GM19463 (cell line): ENCODE data around the gene CHKA.

Experiments used
- ATAC-seq: cut with Tn5 transposase; IDR thresholded peaks from one replicate; pipeline ENCODE4 v1.9.1; 2021; ENCODE audit warnings: mild to moderate bottlenecking, moderate library complexity; ENCODE audit not compliant: unreplicated experiment

The CHKA gene

DNA sequence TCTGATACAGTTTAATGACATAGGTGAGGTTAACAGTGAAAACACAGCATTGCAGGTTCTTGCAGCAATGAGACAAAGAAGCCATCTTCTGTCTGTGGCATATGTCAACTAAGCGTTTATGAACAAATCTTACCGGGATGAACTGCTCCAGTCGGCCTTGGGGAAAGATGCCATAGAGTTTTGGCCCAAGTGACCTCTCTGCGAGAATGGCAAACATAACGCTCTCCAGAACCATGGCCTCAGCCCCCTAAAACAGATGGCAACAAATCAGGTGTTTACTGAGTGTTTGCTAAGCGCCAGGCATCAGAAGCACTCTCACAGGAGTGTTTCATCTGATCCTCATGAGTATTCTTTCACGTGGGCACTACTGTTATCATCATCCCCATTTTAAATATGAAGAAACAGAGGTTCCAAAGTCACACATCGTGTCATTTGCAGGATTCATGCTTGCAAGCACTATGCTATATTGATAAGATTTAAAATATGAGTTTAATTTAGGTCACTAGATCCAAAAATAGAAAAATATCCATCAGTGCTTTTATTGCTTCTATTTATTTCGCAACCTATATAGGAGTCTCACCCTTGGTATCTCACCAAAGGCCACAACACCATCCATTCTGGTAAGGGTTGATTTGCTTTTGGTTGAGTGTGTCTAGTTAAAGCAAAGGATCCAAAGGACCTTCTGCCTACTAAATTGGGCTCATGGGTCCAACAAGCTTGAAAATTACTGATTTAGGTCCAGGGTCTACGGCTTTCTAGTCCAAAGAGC is 46.4 kb downstream of the CHKA start:
- ATAC-seq: no peak

DNA sequence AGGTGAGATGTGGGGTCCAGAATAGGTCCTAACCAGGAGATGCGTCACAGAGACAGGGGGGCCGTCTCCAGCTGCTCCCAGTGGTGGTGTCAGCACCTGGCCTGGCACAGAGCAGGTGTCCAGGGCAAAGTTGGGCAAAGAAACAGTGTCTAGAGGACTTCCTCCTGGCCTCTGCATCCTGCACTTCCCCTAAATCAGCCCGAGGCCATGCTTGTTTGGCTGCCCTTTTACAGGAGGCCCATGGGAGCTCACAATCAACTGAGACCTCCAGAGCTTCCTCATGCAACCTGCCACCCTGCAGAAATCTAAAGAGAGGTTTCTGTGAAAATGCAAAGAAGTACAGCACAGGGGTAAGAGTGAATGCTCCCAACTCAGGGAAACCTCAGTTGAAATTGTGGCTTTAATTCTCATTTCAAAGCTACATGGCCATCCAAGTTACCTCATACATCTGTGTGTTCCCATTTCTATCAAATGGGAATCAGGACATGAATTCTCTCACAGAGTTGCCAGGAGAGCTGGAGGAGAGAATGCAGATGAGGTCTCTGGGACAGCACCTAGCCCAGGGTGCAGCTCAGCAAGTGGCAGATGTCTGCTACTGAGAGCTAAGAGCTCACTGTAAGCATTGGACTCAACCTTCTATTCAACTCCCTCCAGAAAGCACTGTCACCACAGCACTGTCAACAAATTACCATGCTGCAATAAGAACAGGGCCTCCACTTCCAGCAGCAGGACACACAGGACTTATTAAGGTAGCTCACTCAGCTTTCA is 49.7 kb downstream of the CHKA start:
- ATAC-seq: no peak

DNA sequence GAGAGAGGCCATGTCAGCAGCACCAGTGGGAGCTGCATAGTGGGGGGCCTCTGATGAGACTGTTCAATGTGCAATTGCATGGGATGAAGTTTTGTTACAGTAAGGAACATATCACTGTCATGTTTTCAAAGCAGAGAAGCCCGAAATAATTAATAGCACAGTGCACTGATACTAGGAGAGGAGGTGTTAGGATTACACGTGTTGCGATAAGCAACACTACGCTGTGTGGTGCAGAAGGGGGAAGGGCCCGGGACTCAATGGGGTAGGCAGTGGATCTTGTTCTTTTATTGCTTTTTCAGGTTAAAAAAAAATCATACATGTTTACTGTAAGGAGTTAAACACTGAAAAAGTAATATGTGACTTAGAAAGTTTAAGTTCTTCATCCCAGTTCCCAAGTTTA is 53.2 kb downstream of the CHKA start:
- ATAC-seq: no peak

DNA sequence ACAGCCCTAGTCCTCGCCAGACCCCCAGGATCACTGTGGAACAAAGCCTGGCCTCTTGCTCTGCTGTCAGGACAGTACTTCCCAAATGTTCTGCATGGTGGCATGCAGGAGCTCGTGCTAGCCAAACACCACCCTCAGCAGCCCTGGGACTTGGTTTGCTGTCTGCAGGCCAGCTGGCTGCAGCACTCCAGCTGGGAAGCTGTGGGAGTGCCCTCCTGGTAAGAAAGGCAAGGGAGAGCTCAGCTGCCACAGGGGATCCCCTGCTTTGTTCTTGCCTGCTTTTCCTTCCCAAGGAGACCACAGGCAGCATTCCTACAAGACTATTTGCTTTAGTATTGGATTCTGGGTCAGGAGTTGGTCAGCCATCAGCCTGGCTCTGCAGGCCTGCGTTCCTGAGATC is 54.4 kb downstream of the CHKA start:
- no peak for ATAC-seq

DNA sequence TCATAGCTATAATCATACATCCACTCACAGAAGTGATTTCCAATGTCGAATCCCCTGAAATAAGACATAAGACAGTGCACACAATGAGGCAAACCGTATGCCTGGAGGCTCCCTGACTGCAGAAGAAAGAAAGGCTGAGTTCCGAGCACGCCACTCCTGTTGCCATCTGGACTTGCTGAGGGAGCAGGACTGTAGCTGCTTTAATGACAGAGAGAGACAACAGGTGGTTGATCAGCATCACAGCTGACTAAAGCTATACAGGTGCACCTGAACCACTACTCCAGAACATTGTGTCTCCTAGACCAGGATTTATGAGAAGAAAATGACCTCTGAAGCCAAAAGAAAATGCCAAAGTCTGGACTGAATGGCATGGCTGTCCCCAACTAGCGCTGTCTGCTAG is 55.3 kb downstream of the CHKA start:
- no peak for ATAC-seq

DNA sequence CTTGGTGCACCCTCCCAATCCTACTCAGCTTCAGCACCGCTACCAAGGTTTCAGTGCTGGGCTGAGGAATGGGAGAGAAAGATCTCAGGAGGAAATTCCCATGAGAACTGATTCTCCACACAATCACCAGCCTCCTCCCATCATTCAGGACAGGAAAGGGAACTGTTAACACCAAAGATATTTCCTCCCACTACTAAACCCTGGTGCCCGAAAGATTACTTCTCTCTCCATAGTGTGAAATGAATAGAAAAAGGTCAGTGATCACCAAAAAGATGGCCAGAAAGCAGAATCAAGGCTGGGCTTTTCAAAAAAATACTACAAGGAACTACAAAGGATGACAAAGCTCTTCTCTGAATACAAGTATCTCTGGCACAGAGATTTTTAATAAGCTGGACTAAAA is 56.3 kb downstream of the CHKA start:
- ATAC-seq: no peak

DNA sequence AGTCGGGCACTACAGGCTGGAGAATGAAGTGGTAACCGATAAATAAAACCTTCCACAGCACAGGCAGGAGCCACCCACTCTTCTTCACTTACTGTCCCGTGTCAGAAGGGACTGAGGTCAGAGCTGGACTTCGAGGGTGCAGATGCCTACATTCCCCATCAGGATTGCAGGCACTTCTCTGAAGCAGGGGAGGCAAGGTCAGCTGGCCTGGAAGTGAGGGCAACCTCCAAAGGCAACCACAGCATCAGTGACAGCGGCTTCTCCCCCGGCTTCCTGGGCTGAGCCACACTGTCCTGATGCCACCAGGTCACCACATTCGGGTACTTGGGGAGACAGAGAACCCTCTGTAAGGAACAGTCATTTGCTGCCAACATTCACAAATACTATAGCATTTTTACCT is 59.7 kb downstream of the CHKA start:
- no peak for ATAC-seq

DNA sequence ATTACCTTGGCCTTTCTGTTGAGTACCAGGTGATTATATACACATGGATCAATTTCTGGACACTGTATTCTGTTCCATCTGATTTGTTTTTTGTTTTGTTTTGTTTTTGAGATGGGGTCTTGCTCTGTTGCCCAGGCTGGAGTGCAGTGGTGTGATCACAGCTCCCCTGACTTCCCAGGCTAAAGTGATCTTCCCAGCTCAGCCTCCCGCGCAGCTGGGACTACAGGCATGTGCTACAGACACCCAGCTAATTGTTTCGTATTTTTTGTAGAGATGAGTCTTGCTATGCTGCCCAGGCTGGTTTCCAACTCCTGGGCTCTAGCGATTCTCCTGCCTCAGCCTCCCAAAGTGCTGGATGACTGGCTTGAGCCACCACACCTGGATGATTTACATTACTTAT is 63.4 kb downstream of the CHKA start:
- ATAC-seq: no peak

DNA sequence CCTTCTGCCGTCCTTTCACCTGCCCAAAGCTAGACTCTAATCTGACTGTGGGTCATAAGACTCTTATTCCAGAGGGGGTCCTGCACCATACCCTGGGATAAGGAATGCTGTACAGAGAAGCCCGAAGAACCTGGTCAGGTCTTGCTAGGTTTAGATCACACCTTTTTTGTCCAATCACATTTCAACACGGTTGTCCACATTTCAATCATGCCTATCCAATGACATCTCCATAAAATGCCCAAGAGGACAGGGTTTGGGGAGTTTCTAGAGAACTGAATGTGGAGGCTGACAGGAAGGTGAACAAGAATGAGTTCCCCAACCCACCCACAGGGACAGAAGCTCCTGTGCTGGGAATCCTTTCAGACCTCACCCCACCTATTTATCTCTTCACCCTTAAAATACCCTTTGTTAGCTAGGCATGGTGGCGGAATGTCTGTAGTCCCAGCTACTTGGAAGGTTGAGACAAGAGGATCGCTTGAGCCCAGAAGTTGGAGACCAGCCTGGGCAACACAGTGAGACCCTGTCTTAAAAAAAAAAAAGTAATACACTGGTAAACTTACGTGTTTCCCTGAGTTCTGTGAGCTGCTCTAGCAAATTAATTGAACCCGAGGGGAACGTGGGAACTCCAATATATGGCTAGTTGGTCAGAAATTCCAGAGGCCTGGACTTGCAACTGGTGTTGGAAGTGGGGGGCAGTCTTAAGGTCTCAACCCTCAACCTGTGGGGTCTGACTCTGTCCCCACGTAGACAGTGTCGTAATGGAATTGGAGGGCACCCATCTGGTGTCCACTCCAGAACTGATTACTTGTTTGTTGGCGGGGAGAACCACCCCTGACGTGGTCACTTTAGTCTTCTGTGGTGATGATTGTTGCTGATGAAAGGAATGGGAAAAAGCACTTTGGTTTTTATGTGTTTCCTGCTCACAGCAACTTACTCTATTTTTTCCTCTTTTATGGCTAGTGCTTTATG is 64.6 kb downstream of the CHKA start:
- no peak for ATAC-seq

DNA sequence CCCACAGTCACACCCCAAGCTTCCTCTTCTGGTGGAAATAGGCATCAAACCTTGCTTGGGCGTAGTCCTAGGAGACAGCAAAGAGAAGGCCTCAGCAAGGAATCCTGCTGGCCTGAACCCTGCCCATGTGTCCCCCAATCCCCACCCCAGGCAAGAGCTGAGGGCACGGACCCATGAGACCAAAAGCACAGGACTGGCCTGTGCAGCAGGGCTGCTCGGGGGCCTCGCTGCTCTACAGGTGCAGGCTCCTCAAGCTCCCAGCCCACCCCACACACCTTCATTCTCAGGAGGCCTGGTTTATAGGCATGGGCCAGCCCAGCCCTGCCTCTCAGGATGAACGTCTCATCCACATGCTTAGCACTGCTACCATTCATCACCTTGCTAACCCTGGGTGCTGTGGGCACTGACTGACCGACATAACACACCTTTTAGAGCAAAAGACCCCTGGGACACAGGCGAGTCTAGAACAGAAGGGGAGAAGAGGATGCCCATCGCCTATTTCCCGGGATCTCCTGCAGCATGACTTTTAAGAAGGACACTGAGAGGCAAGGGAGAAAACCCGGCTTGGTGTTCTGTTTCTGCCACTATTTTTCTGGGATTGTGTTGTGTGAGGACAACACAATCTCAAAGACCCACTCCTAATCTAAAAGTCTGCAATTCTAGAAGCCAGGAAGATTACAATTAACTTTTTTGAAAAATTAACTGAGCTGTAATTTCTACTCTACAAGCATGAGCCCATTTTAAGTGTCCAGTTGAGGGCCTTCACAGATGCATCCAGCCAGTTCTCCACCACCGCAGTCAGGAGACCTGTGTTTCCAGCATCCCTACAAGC is 67.0 kb downstream of the CHKA start:
- no peak for ATAC-seq

DNA sequence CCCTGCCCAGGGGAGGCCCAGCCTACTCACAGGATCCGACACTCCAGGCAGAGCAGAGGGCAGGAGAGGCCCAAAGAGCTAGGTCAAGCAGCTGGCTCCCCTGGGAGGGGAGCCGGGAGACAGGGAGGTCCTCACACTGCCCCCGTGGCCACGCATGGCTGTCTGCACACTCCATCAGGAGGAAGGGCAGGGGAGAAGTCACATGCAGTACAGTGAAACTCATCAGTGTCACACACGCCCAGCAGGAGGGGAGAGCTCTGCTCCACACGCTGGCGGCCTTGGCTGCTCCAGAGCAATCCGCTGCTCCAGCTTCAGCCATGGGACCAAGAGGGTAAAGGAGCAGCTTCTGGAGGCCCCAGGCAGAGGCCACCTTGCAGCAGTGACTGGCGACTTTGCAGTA is 68.1 kb downstream of the CHKA start:
- no peak for ATAC-seq

DNA sequence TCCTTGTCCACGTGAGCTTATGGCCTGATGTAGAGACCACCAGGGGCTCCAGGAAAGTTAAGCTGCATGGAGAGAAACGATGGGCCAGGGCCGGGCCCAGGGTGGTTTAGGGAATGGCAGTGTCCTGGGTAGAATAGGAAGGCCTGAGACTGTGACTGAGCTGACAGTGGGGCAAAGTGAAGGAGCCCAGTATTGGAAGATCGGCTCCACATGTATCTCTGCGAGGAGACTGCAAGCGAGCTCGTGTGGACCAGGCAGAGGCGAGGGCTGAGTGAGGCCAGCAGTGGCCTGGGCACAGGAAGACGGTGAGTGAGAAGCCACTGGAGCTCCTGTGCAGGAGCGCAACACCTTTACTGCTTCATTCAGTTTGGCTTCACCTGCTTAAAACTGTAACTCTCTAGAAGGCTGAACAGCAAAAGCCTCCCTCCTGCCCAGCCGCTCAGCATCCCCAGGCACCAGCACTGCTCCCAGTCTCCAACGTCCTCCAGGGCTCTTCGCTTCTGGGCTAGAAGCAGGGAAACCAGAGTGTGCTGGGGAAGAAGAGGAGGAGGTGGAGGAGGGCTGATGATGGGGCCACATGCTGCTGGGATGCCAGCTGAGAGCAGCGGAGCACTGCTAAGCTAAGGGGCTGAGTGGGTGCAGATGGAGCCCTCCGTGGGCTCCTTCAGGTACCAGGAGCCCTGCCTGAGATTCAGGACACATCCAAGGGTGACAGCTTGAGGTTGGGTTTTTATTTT is 68.9 kb downstream of the CHKA start:
- ATAC-seq: no peak

DNA sequence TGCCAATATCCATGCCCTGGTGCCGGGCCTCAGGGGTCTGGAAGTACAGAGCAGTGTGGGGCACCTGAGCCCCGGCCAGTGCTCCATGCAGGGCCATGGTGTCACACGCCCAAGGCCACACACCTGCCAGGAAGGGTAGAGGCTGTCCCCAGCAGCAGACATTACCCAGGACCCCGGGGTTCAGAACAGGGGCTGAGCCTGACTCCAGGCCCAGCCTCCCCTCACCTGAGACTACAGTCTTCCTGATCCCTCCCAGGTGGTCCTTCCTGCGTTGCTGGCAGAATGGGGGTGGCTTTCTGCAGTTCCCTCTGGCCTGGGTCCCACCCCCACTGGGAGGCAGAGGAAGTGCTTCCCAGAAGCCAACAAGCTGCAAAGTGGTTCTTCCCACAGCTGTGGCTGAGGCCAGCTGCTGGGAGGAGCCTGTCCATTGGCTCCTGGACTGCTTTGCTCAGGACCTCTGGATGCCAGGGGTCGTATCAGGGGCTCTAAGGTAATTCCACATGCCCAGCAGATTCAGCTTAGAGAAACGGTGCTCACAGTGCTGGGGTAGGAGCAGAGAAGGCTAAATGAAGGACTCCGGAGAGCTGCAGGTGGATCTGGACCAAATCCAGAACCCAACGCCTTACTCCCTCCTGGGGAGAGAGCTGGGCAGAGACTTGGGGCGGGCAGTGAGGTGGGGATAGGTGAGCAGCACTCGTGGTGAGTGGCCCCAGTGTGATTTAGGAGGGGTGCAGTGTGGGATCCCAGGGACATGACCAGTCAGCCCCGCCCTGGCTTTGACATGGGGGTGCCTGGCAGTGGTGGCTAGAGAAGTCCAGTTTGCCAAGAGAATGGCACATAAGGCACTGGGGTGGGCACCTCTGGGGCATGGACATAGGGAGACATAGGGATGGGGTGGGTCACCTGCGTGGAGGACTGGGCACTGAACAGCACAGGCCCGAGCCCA is 69.7 kb downstream of the CHKA start:
- ATAC-seq: no peak

DNA sequence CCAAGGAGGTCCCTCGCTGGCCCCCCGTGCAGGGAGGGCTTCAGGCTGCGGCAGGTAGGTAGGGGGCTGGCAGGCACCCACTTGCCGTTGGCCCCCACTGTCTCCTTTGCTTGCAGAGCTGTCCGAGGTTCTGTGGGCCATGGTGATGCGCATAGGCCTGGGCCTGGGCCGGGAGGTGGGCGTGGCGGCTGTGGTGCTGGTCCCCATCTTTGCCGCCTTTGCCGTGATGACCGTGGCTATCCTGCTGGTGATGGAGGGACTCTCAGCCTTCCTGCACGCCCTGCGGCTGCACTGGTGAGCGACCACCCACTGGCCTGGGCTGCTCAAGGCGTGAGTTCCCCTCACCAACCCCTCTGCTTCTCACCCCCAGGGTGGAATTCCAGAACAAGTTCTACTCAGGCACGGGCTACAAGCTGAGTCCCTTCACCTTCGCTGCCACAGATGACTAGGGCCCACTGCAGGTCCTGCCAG is 70.8 kb downstream of the CHKA start:
- ATAC-seq: no peak

DNA sequence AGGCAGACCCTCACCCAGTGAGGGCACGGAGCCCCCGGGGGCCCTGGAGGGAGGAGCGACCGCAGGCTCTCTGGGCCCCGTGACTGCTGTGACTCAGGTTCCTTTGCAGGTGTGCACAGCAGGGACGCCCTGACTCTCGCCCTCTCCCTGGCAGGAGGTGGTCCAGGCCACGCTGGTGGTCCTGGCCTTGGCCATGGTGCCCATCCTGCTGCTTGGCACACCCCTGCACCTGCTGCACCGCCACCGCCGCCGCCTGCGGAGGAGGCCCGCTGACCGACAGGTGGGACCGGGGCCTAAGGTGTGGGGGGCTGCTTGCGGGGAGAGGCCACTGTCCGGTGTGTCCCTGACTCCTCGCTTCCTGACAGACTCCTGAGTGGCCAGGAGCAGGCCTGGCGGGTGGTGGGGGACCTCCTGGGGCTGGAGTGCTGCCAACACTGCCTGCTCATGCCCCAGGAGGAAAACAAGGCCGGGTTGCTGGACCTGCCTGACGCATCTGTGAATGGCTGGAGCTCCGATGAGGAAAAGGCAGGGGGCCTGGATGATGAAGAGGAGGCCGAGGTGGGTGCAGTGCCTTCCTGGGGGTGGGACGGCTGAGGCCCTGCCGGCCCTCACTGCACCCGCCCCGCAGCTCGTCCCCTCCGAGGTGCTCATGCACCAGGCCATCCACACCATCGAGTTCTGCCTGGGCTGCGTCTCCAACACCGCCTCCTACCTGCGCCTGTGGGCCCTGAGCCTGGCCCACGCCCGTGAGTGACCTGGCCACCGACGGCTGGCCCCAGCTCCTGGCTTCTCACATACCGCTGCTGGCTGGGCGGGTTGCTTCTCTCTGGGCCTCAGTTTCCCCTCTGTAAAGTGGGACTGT is 71.4 kb downstream of the CHKA start:
- no peak for ATAC-seq

DNA sequence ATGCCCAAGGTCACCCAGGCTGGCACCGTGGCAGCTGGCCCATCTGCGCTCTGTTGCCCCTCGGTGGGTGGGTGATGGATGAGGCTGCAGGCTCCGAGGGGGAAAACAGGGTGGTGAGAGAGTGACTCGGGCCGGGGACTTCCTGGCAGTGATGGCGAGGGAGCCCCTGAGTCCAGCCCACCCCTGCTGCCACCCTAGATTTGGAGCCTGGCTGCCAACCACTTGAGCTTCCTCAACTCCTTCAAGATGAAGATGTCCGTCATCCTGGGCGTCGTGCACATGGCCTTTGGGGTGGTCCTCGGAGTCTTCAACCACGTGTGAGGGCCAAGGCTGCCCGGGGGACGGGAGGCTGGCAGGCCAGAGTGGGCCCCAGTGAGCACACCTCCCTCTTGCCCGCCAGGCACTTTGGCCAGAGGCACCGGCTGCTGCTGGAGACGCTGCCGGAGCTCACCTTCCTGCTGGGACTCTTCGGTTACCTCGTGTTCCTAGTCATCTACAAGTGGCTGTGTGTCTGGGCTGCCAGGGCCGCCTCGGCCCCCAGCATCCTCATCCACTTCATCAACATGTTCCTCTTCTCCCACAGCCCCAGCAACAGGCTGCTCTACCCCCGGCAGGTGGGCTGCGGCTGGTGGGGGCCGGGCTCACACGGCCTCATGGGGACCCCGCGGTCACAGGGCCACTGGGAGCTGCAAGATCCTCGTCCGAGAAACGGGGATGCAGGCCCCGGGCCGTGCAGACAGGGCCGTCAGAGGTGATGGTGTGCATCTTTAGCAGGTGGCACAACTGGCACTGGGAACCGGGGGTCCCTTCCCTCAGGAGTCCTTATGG is 72.3 kb downstream of the CHKA start:
- no peak for ATAC-seq
